ENCODE results near the gene SDK1. TPM values are rescaled to one million over a fixed set of nuclear protein-coding genes. Genes with fewer than 3 reads are reported as not detected.

Gene SDK1
- total and polyA plus RNA-seq, 2 of the 8 experiments (the other 6 are each of a cell fraction or from before 2014, with no cell fraction given), result 3.3 to 7.2 TPM

DNA sequence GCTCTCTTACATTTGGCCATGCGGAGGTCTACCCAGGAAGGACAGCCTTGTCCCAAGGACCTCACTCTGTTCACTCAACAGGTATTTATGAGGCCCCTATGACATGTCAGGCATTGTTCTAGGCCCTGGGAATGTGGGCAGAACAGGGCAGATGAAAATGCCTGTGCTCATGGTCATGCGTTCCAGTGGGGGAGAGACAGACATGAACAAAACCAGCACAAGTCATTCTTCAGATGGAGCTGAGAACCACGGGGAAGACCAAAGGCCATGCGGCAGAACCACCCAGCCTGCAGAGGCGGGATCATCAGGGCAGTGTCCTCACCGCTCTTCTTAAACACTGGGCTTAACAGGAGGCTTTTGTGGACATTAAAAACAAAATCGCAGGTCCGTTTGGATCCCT, 636.1 kb downstream of the SDK1 start:
- Histone ChIP-seq H4K8ac (ENCODE audit: extremely low read depth, insufficient read depth, low read length) (no peak overlapping the region), H4K5ac (ENCODE audit: insufficient read length, low read depth, low read length) (no peak overlapping the region), H2BK20ac (ENCODE audit: low read length) (no peak overlapping the region), H3K27ac (ENCODE audit: low read depth, low read length) (no peak overlapping the region), H2BK5ac (ENCODE audit: low read depth, low read length) (no peak overlapping the region), H2BK12ac (ENCODE audit: low read depth, low read length) (no peak overlapping the region), H2BK120ac (replicated peaks; ENCODE audit: low read depth, low read length) (no peak overlapping the region), H2BK15ac (ENCODE audit: low read length) (no peak overlapping the region), H3K4me2 (ENCODE audit: insufficient read depth in 1 of 2, low read depth in 2 of 2, low read length in 2 of 2) (no peak overlapping the region), H3K79me2 (ENCODE audit: control insufficient read depth in 1 of 2, insufficient read depth in 2 of 2, low read length in 2 of 2) (no peaks in the 10 kb centered on the region), H3K18ac (ENCODE audit: extremely low read depth, low read length) (no peak overlapping the region), H3K9ac (replicated peaks in 1 of 4; ENCODE audit: extremely low read depth in 1 of 4, low read depth in 3 of 4, low read length in 3 of 4) (no peak overlapping the region), H3K79me1 (ENCODE audit: low read depth, low read length) (no peaks in the 10 kb centered on the region), H3K14ac (ENCODE audit: insufficient read length) (no peak overlapping the region), H3K36me3 (ENCODE audit: control insufficient read depth in 2 of 4, insufficient read depth in 4 of 4, low read length in 3 of 4) (no peaks in the 10 kb centered on the region; a peak in 1 of 8 replicates), H3K23me2 (ENCODE audit: low read depth, low read length) (no peaks in the 10 kb centered on the region), H2AK5ac (ENCODE audit: low read depth, low read length) (no peak overlapping the region), H3K9me3 (ENCODE audit: insufficient read depth in 2 of 2, low read depth in 1 of 2, low read length in 1 of 2) (peaks cover 6% of the 10 kb centered on the region in 2 experiments; a peak in 3 of 4 replicates), H3K56ac (replicated peaks; ENCODE audit: insufficient read length, low read depth, low read length) (no peak overlapping the region), H2AFZ (ENCODE audit: low read length) (no peak overlapping the region), H4K20me1 (replicated peaks in 1 of 2; ENCODE audit: control insufficient read depth in 1 of 2, insufficient read depth in 2 of 2, low read length in 2 of 2) (no peaks in the 10 kb centered on the region), H3K4ac (replicated peaks; ENCODE audit: insufficient read length, low read depth, low read length) (no peak overlapping the region), H3K4me1 (replicated peaks in 1 of 4; ENCODE audit: control insufficient read depth in 3 of 4, insufficient read depth in 4 of 4, low read length in 3 of 4) (no peaks in the 10 kb centered on the region), H3K4me3 (ENCODE audit: extremely low read depth in 1 of 4, insufficient read depth in 2 of 4, low read depth in 3 of 4, low read length in 4 of 4) (no peak overlapping the region), H3K27me3 (replicated peaks in 1 of 4; ENCODE audit: control insufficient read depth in 3 of 4, extremely low read depth in 1 of 4, insufficient read depth in 3 of 4, low read length in 3 of 4) (no peaks in the 10 kb centered on the region), H3K23ac (ENCODE audit: insufficient read length) (no peak overlapping the region), H4K91ac (replicated peaks; ENCODE audit: insufficient read length, low read length) (peak overlapping the region; percentile 39)
- FAIRE-seq (no peak), DNase-seq (ENCODE audit: low read depth in 1 of 2, low spot score in 2 of 2) (no peak)
- TF ChIP-seq E2F6 (IDR thresholded peaks at IDR 0.05), result no peak
- POLR2A ChIA-PET (ENCODE audit: partially characterized antibody), result no interaction called here
- 96% methylated on average over 8 of the region's 8 CpGs; no CpG with 5 or more reads in 1 of the 2 experiments for WGBS, 2 experiments (ENCODE audit: extremely low coverage in 1 of 2, insufficient coverage in 1 of 2, insufficient read length in 1 of 2, insufficient replicate concordance in 2 of 2, low coverage in 1 of 2, low lambda C conversion rate in 2 of 2, missing lambda C conversion rate in 1 of 2)
- CTCF ChIA-PET (ENCODE audit: partially characterized antibody), result interaction anchor here (0.6 to 1.5 kb wide), 4 partner anchors 10 to 783 kb away, joined by 3 to 4 read pairs (median 3); no protein-coding TSS in a partner anchor
